ENCODE results near the gene FIBP.

DNA sequence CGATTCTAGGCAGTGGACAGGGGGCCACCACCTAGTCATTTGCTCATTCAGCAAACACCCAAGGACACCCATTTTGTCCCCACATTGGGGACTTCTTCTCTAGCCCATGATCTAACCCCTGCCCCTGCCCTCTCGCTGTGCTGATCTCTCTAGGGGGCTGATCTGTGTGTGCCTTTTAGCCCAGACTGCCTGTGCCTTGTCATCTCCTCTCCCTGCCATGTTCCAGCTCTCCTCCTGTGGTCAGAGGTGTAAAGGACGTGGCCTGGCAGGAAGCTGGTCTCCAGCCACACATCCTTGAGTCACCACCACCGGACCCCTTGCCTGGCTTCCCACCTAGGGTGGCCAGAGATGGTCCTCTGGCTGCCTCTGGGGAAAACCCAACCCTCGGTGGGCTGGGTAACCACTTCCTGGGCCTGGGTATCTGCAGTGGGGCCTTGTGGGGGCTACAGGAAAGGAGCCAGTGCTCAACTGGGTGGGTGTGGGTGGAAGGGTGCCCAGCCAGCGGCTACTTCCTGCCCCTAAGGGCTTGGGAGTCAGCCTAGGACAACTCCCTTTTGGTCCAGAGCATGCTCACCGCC is 7.3 kb downstream of the FIBP start:
- TF ChIP-seq, protein P1, sequence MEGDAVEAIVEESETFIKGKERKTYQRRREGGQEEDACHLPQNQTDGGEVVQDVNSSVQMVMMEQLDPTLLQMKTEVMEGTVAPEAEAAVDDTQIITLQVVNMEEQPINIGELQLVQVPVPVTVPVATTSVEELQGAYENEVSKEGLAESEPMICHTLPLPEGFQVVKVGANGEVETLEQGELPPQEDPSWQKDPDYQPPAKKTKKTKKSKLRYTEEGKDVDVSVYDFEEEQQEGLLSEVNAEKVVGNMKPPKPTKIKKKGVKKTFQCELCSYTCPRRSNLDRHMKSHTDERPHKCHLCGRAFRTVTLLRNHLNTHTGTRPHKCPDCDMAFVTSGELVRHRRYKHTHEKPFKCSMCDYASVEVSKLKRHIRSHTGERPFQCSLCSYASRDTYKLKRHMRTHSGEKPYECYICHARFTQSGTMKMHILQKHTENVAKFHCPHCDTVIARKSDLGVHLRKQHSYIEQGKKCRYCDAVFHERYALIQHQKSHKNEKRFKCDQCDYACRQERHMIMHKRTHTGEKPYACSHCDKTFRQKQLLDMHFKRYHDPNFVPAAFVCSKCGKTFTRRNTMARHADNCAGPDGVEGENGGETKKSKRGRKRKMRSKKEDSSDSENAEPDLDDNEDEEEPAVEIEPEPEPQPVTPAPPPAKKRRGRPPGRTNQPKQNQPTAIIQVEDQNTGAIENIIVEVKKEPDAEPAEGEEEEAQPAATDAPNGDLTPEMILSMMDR (IDR thresholded peaks at IDR 0.05), result no peak
- no peak for TF ChIP-seq ZFX (IDR thresholded peaks at IDR 0.05; ENCODE audit: borderline replicate concordance)
